DMS53 (cell line): ENCODE measurements around the gene MXD4.

Source experiments
- DNase-seq: peaks from one replicate; lab custom pipeline; 2025; lab: John Stamatoyannopoulos, UW

Gene MXD4

GRCh38 chr4:2262145-2262943 is 435 bp upstream of the MXD4 start:
- peak; percentile 100 for DNase-seq

GRCh38 chr4:2261110-2261852 is 628 bp downstream of the MXD4 start:
- peak; percentile 90 for DNase-seq

GRCh38 chr4:2260344-2261109 is 1.4 kb downstream of the MXD4 start:
- no peak for DNase-seq

- no peak for DNase-seq
Measured at GRCh38 chr4:2259541-2260343, 2.2 kb downstream of the MXD4 start.

GRCh38 chr4:2259036-2259540 is 2.8 kb downstream of the MXD4 start:
- no peak for DNase-seq

GRCh38 chr4:2258091-2259035 is 3.5 kb downstream of the MXD4 start:
- DNase-seq, result no peak

- no peak for DNase-seq
Measured at GRCh38 chr4:2257361-2258081, 4.4 kb downstream of the MXD4 start.

GRCh38 chr4:2256781-2257191 is 5.1 kb downstream of the MXD4 start:
- DNase-seq, result no peak

- DNase-seq, result no peak
Measured at GRCh38 chr4:2256156-2256731, 5.7 kb downstream of the MXD4 start.

- no peak for DNase-seq
Measured at GRCh38 chr4:2255501-2256155, 6.3 kb downstream of the MXD4 start.

GRCh38 chr4:2254665-2255500 is 7.0 kb downstream of the MXD4 start:
- no peak for DNase-seq

- DNase-seq, result no peak
Measured at GRCh38 chr4:2253160-2254084, 8.5 kb downstream of the MXD4 start.

- DNase-seq, result no peak
Measured at GRCh38 chr4:2252530-2253091, 9.3 kb downstream of the MXD4 start.

- no peak for DNase-seq
Measured at GRCh38 chr4:2251795-2252529, 9.9 kb downstream of the MXD4 start.

- no peak for DNase-seq
Measured at GRCh38 chr4:2251073-2251794, 10.7 kb downstream of the MXD4 start.
